OCI-LY3 (cell line): ENCODE measurements around the gene UBASH3A.

Experiments
- H2AFZ ChIP-seq: fragments of 200-600, 300-600 bp; shearing (Covaris generic); 2 replicates; pipeline ENCODE4 v1.6.0; 2014; ENCODE audit warnings: antibody characterized with exemption, low read depth, low read length
- H3K27ac ChIP-seq: fragments of 200-600, 300-600 bp; sonication (generic); 2 replicates; pipeline ENCODE4 v1.5.1; 2014; ENCODE audit warnings: mild to moderate bottlenecking, low read length, moderate library complexity, mixed read lengths
- H3K27me3 ChIP-seq: fragments of 200-600, 300-600 bp; sonication (generic); 2 replicates; pipeline ENCODE4 v1.6.1; 2014; ENCODE audit warnings: low read depth, low read length, mixed read lengths
- H3K36me3 ChIP-seq: fragments of 200-600, 300-600 bp; sonication (generic); replicated peaks from 2 replicates; pipeline ENCODE3; 2014; ENCODE audit warnings: low read depth, low read length, mixed read lengths
- H3K4me1 ChIP-seq: fragments of 300-600, 200-600 bp; sonication (generic); 2 replicates; pipeline ENCODE4 v1.6.1; 2014; ENCODE audit warnings: low read length, mixed read lengths
- H3K4me2 ChIP-seq: fragments of 200-600, 300-600 bp; sonication (generic); 2 replicates; pipeline ENCODE4 v1.6.1; 2014; ENCODE audit warnings: low read length, mixed read lengths
- H3K4me3 ChIP-seq: fragments of 300-600, 200-600 bp; sonication (generic); 2 replicates; pipeline ENCODE4 v1.5.1; 2014; ENCODE audit warnings: antibody characterized with exemption, mild to moderate bottlenecking, low read length, moderate library complexity
- H3K79me2 ChIP-seq: fragments of 300-600, 200-600 bp; shearing (Covaris generic); 2 replicates; pipeline ENCODE4 v1.6.1; 2014; ENCODE audit warnings: mild to moderate bottlenecking, low read length, mixed read lengths
- H3K9ac ChIP-seq: fragments of 300-600, 200-600 bp; shearing (Covaris generic); 2 replicates; pipeline ENCODE4 v1.6.0; 2014; ENCODE audit warnings: mild to moderate bottlenecking, low read length, moderate library complexity
- H3K9me3 ChIP-seq: fragments of 200-600, 300-600 bp; shearing (Covaris generic); 2 replicates; pipeline ENCODE4 v1.6.1; 2014; ENCODE audit warnings: low read length, mixed read lengths; ENCODE audit not compliant: insufficient read depth
- H4K20me1 ChIP-seq: fragments of 200-600, 300-600 bp; sonication (generic); 2 replicates; pipeline ENCODE4 v1.6.1; 2016; ENCODE audit warnings: low read length, mixed read lengths; ENCODE audit not compliant: insufficient read depth
- EZH2phosphoT487 ChIP-seq: fragments of 200-600 bp; shearing (Covaris generic); IDR thresholded peaks from 2 replicates; pipeline ENCODE4 v1.6.1; 2018; ENCODE audit warnings: antibody characterized with exemption, mixed run types, low read depth
- TF ChIP-seq, protein P1 (sequence below): fragments of 200-600, 300-600 bp; sonication (generic); IDR thresholded peaks from 2 replicates; pipeline ENCODE4 v1.5.1; 2014; ENCODE audit warnings: antibody characterized with exemption, low read length, low read depth

The UBASH3A gene

DNA sequence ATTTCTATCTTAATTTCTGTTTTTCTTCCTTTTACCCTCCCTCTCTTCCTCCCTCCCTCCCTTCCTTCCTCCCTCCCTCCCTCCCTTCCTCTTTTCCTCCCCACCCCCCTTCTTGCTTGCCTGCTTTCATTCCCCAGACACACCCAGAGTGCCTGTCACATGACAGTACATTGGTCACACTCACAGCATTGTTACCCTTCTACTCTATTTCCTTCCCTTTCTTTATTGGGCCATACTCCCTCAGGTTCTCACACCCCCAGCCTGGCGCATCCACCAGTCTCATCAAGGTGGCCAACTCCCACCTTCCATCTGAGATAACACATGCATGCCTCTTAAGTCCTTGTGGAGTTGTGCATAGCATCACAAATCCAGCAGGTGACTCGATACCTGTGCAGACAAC lies 18.7 kb upstream of the UBASH3A start:
- Histone ChIP-seq H3K4me1 (peaks cover 4% of the 10 kb centered on the region), H3K9me3 (peaks cover 6% of the 10 kb centered on the region; the same call in 1 of the 2 replicates), H2AFZ (no peak overlapping the region), H3K79me2 (no peaks in the 10 kb centered on the region), H4K20me1 (no peaks in the 10 kb centered on the region), H3K4me3 (no peak overlapping the region), H3K4me2 (no peak overlapping the region), H3K27ac (no peak overlapping the region), H3K9ac (no peak overlapping the region), H3K36me3 (no peaks in the 10 kb centered on the region), H3K27me3 (no peaks in the 10 kb centered on the region)
- no peak for TF ChIP-seq EZH2phosphoT487
- TF ChIP-seq, protein P1, sequence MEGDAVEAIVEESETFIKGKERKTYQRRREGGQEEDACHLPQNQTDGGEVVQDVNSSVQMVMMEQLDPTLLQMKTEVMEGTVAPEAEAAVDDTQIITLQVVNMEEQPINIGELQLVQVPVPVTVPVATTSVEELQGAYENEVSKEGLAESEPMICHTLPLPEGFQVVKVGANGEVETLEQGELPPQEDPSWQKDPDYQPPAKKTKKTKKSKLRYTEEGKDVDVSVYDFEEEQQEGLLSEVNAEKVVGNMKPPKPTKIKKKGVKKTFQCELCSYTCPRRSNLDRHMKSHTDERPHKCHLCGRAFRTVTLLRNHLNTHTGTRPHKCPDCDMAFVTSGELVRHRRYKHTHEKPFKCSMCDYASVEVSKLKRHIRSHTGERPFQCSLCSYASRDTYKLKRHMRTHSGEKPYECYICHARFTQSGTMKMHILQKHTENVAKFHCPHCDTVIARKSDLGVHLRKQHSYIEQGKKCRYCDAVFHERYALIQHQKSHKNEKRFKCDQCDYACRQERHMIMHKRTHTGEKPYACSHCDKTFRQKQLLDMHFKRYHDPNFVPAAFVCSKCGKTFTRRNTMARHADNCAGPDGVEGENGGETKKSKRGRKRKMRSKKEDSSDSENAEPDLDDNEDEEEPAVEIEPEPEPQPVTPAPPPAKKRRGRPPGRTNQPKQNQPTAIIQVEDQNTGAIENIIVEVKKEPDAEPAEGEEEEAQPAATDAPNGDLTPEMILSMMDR: no peak

DNA sequence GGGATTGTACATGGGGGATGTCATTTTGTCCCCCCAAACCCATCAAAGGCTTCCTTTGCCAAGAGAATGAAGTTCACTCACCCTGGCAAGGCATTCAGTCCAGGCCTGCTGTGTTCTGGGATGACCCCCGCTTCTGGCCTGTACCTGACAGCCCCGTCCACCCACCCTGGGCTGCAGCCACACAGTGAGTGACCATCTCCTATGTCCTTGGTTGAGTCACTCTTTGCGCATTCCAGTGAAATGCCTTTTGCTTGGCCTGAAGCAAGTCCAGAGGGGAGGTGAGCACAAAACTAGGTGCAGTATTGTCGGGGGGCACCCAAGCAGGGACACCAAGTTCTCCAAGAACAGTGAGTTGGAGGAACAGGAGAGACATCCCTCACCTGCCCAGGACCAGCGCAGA lies 18.1 kb upstream of the UBASH3A start:
- peaks cover 6% of the 10 kb centered on the region for H3K4me1 ChIP-seq
- H3K9ac ChIP-seq: no peak overlapping the region
- no peak overlapping the region for H3K27ac ChIP-seq
- peaks cover 6% of the 10 kb centered on the region; the same call in 1 of the 2 replicates for H3K9me3 ChIP-seq
- H3K4me2 ChIP-seq: no peak overlapping the region
- H3K79me2 ChIP-seq: no peaks in the 10 kb centered on the region
- no peaks in the 10 kb centered on the region for H4K20me1 ChIP-seq
- H3K27me3 ChIP-seq: 0 out of 2 replicates have a peak, but pooled peaks cover under 1% of the 10 kb centered on the region
- H3K4me3 ChIP-seq: no peak overlapping the region
- no peaks in the 10 kb centered on the region for H3K36me3 ChIP-seq
- H2AFZ ChIP-seq: no peak overlapping the region
- TF ChIP-seq, protein P1: no peak
- no peak for TF ChIP-seq EZH2phosphoT487

DNA sequence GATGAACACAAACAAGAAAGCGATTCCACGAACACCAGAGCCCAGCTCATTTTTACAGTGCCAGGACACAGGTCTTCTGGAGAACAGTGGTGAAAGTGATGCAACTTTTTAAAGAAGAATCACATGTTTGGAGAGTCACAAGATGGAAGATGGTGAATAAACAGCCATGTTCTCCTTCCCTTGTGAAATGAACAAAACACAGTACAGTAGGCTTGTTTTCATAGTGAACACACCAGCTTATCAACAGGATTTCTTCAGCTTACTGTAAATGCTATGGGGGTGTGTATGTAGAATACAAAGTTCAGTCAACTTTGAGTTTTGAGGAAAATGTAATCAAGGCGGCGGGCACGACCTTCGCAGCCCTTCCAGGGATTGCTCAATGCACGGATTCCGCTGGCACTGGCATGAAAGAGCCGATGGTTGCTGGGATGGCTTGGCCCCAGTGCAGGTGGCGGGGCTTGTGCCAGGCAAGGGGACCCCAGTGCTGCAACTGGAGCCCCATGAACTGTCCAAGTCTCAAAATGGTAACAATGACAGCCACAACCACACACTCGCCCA lies 17.6 kb upstream of the UBASH3A start:
- Histone ChIP-seq H3K36me3 (no peaks in the 10 kb centered on the region), H3K27me3 (0 out of 2 replicates have a peak, but pooled peaks cover 4% of the 10 kb centered on the region), H3K9ac (no peak overlapping the region), H3K79me2 (no peaks in the 10 kb centered on the region), H4K20me1 (no peaks in the 10 kb centered on the region), H3K4me3 (no peak overlapping the region), H2AFZ (no peak overlapping the region), H3K27ac (no peak overlapping the region), H3K4me2 (no peak overlapping the region), H3K4me1 (peaks cover 6% of the 10 kb centered on the region), H3K9me3 (peaks cover 6% of the 10 kb centered on the region; the same call in 1 of the 2 replicates)
- TF ChIP-seq EZH2phosphoT487: no peak
- TF ChIP-seq, protein P1: no peak

DNA sequence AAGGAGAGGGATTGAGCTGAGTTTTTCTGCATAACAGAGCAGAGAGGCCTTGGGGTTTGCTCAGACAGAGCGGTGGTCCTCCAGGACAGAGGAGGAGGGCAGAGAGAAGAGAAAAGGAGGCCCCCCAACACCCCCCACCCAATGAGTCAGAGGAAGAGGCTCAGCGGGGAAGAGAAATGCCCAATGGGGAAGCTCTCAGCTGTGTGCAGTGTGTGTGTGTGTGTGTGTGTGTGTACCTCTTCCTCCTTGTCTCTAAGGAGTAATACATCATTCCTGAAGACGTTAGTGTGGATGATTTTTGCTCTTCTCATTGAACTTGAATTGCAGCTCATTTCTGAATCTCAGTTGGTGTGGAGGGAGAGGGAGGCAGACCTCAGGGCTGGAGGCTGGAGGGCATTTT lies 16.5 kb upstream of the UBASH3A start:
- TF ChIP-seq, protein P1: no peak
- TF ChIP-seq EZH2phosphoT487: no peak

More for the DNA sequence above, 16.5 kb upstream of the UBASH3A start:
- H2AFZ ChIP-seq: no peak overlapping the region
- H3K79me2 ChIP-seq: no peaks in the 10 kb centered on the region
- H3K27me3 ChIP-seq: 0 out of 2 replicates have a peak, but pooled peaks cover 4% of the 10 kb centered on the region
- no peaks in the 10 kb centered on the region for H4K20me1 ChIP-seq
- H3K9me3 ChIP-seq: no peaks in the 10 kb centered on the region
- H3K27ac ChIP-seq: no peak overlapping the region
- no peak overlapping the region for H3K9ac ChIP-seq
- peaks cover 6% of the 10 kb centered on the region for H3K4me1 ChIP-seq
- no peaks in the 10 kb centered on the region for H3K36me3 ChIP-seq
- H3K4me3 ChIP-seq: no peak overlapping the region
- no peak overlapping the region for H3K4me2 ChIP-seq
